ENCODE data around the gene FZD2. TPM values are rescaled to one million over a fixed set of nuclear protein-coding genes. Genes with fewer than 3 reads are reported as not detected.

The FZD2 gene
- total and polyA plus RNA-seq, 2 of the 8 experiments (the other 6 are each of a cell fraction or from before 2014, with no cell fraction given): 17.6 to 86.7 TPM

DNA sequence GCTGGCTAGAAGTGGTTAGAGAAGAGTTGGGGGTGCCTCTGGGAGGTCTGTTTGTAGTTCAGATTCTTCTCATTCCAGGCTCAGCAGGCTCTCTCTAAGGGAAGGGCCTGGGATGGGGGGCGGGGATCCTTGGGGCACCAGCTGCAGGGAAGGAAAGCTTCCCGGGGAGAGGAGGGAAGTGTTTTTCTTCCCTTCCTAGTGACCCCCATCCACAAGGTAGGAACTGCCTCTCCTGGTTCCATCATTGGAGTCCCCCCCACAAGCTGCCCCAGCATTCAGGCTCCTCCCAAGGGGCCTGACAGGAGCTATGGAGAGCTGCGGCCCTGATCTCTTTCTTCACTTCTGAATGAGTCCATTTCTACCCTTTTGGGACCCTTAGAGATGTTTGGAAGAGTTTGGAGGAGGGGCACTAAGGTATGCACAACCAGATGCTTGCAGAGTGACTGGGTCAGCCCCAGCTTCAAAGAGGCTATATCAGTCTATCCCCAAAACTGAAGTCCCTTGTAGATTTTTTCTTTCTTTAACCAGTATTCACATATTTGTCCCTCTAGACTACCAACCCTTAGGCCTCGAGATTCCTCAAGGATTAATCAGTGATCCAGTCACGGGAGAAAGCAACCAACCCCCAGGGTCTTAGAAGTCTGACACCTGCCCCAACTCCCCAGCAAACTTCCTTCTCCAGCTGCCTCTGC, 13.9 kb upstream of the FZD2 start (continued):
- TF ChIP-seq JUND (IDR thresholded peaks at IDR 0.05; ENCODE audit: low read length) (no peak), CTBP2 (IDR thresholded peaks at IDR 0.05; ENCODE audit: borderline replicate concordance, insufficient read depth, insufficient read length, low read length) (peak; percentile 98), GTF2F1 (IDR thresholded peaks at IDR 0.05; ENCODE audit: borderline replicate concordance, low read depth, low read length) (no peak), CEBPB (IDR thresholded peaks at IDR 0.05; ENCODE audit: low read depth, low read length) (no peak), SP4 (IDR thresholded peaks at IDR 0.05; ENCODE audit: low read length) (no peak), CHD2 (IDR thresholded peaks at IDR 0.05; ENCODE audit: low read length) (peak; percentile 56), BCL11A (IDR thresholded peaks at IDR 0.05; ENCODE audit: low read depth in 2 of 2, low read length in 2 of 2) (peak in 1 of 2 experiments; percentile 90), ZNF274 (IDR thresholded peaks at IDR 0.05; ENCODE audit: borderline replicate concordance, extremely low read depth, low read length) (no peak), RAD21 (IDR thresholded peaks at IDR 0.05 in 1 of 2, conservative IDR thresholded peaks at IDR 0.05 in 1 of 2; ENCODE audit: low read depth in 2 of 2, low read length in 2 of 2) (peak; percentile 16 to 27; a peak in 1 of 4 replicates), TAF1 (IDR thresholded peaks at IDR 0.05; ENCODE audit: low read depth, low read length) (no peak), TAF7 (optimal IDR thresholded peaks at IDR 0.05; ENCODE audit: borderline replicate concordance, low read depth, low read length) (no peak), SUZ12 (IDR thresholded peaks at IDR 0.05; ENCODE audit: low read length) (no peak), PHF8 (conservative IDR thresholded peaks at IDR 0.05; ENCODE audit: low read depth, low read length) (no peak), YY1 (IDR thresholded peaks at IDR 0.05; ENCODE audit: low read depth, low read length) (peak; percentile 69; the same call in 1 of the 2 replicates), POLR2AphosphoS5 (IDR thresholded peaks at IDR 0.05; ENCODE audit: low read depth, low read length) (no peak)
- TF ChIP-seq, protein P1, sequence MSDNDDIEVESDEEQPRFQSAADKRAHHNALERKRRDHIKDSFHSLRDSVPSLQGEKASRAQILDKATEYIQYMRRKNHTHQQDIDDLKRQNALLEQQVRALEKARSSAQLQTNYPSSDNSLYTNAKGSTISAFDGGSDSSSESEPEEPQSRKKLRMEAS (IDR thresholded peaks at IDR 0.05): 0 out of 2 replicates have a peak, but pooled peaks have one; percentile 27

Measured in H1 (cell line).